Gastroesophageal sphincter (tissue), 4 donors: ENCODE measurements around the gene RANBP17. TPM values are rescaled to one million over a fixed set of nuclear protein-coding genes. Genes with fewer than 3 reads are reported as not detected.

Source experiments
- ATAC-seq: fragments of 150-250 bp; one replicate; pipeline ENCODE4 v1.9.1; 2016; ENCODE audit warnings: mild to moderate bottlenecking, moderate library complexity
- H3K27ac ChIP-seq, 4 donors: fragments of 200-600 bp; sonication (generic) in 3 of 4; 1 replicate in 3 of 4; 2 replicates in 1 of 4; pipeline ENCODE4 v1.5.1; 2016 to 2019
- H3K27me3 ChIP-seq: fragments of 200-600 bp; sonication (generic); one replicate; pipeline ENCODE4 v1.5.1; 2019
- H3K36me3 ChIP-seq, 2 donors: fragments of 200-600 bp; sonication (generic); one replicate each; pipeline ENCODE4 v1.5.1; 2019; ENCODE audit warnings: control low read depth in 1 of 2
- H3K4me1 ChIP-seq, 3 donors: fragments of 200-600 bp; sonication (generic); 1 replicate in 2 of 3; 2 replicates in 1 of 3; pipeline ENCODE4 v1.5.1; 2016 to 2019; ENCODE audit warnings: control low read depth in 2 of 3
- H3K4me3 ChIP-seq, 2 donors: fragments of 200-600 bp; sonication (generic); one replicate each; pipeline ENCODE4 v1.5.1; 2019; ENCODE audit warnings: mild to moderate bottlenecking in 1 of 2, moderate library complexity in 1 of 2
- H3K9me3 ChIP-seq, 3 donors: fragments of 200-600 bp; sonication (generic); one replicate each; pipeline ENCODE4 v1.5.1; 2017 to 2019; ENCODE audit warnings: control low read depth in 2 of 3
- CTCF ChIP-seq, 4 experiments: fragments of 200-600 bp in 2 of 4; fragments of 450-650 bp in 2 of 4; sonication (generic) in 1 of 4; IDR thresholded peaks; one replicate each; pipeline ENCODE4 v1.5.1; 2017 to 2019; ENCODE audit warnings: antibody characterized with exemption in 4 of 4, mild to moderate bottlenecking in 2 of 4, moderate library complexity in 2 of 4
- EP300 ChIP-seq: sonication (generic); formaldehyde crosslinking; IDR thresholded peaks from one replicate; pipeline ENCODE4 v1.6.1; 2017; ENCODE audit warnings: antibody characterized with exemption, mild to moderate bottlenecking
- POLR2A ChIP-seq, 2 donors: fragments of 450-650 bp; IDR thresholded peaks; one replicate each; pipeline ENCODE4 v1.6.1; 2017; ENCODE audit warnings: antibody characterized with exemption in 2 of 2, mild to moderate bottlenecking in 2 of 2, moderate library complexity in 1 of 2
- POLR2AphosphoS5 ChIP-seq: sonication (generic); formaldehyde crosslinking; IDR thresholded peaks from one replicate; pipeline ENCODE4 v1.6.1; 2017; ENCODE audit warnings: antibody characterized with exemption
- WGBS, 2 donors: methylation state at CpG; one replicate each; pipeline ENCODE4 v1.1.5; 2018; ENCODE audit warnings: low coverage in 1 of 2; 5-methylcytosine and 5-hydroxymethylcytosine counted together
- total RNA-seq, 4 donors: library from RNA; depleted of rRNA; stranded (reverse); fragments of >200 nt; gene quantifications; one replicate each; pipeline ENCODE4 v1.1.0, GENCODE V29; 2016

RANBP17 gene
- total RNA-seq, 4 donors from 2014 or later: 7.7 to 21.7 (median 13.8) TPM

GRCh38 chr5:171251519-171251918 lies 389.7 kb downstream of the RANBP17 start:
- no peak overlapping the region for H3K4me3 ChIP-seq
- H3K27me3 ChIP-seq: no peaks in the 10 kb centered on the region
- H3K27ac ChIP-seq: no peak overlapping the region
- H3K4me1 ChIP-seq: no peaks in the 10 kb centered on the region
- TF ChIP-seq POLR2A (IDR thresholded peaks at IDR 0.05): no peak
- no peak for TF ChIP-seq EP300
- no peak for TF ChIP-seq POLR2AphosphoS5
- H3K9me3 ChIP-seq: peaks cover 0 to 18% (median 0%) of the 10 kb centered on the region in 3 donors
- H3K36me3 ChIP-seq: peaks cover 0 to 9% of the 10 kb centered on the region in 2 donors
- no peak for ATAC-seq
- 86 to 96% methylated on average over 3 to 15 of the region's 21 CpGs for WGBS, 2 donors

- Histone ChIP-seq H3K4me3 (no peak overlapping the region), H3K27ac (no peak overlapping the region), H3K27me3 (no peaks in the 10 kb centered on the region), H3K9me3 (peaks cover 0 to 18% (median 0%) of the 10 kb centered on the region in 3 donors), H3K4me1 (no peaks in the 10 kb centered on the region), H3K36me3 (peaks cover 0 to 6% of the 10 kb centered on the region in 2 donors)
- no peak for ATAC-seq
- TF ChIP-seq POLR2A (IDR thresholded peaks at IDR 0.05): no peak
- no peak for TF ChIP-seq CTCF (IDR thresholded peaks at IDR 0.05)
- no peak for TF ChIP-seq EP300
- no peak for TF ChIP-seq POLR2AphosphoS5
- WGBS, 2 donors: 95 to 100% methylated on average over 4 to 6 of the region's 6 CpGs
Observed at GRCh38 chr5:171252674-171253073, 390.9 kb downstream of the RANBP17 start.

GRCh38 chr5:171258737-171259415 lies 397.1 kb downstream of the RANBP17 start:
- Histone ChIP-seq H3K4me3 (no peak overlapping the region), H3K36me3 (no peaks in the 10 kb centered on the region), H3K27ac (no peak overlapping the region), H3K27me3 (no peaks in the 10 kb centered on the region), H3K9me3 (no peaks in the 10 kb centered on the region), H3K4me1 (no peaks in the 10 kb centered on the region)
- ATAC-seq: no peak
- TF ChIP-seq POLR2AphosphoS5: no peak
- TF ChIP-seq EP300: no peak
- TF ChIP-seq POLR2A (IDR thresholded peaks at IDR 0.05): no peak
- TF ChIP-seq CTCF (IDR thresholded peaks at IDR 0.05): no peak
- whole genome bisulfite sequencing, 2 donors: 50% methylated on average over 1 of the region's 1 CpG; no CpG with 5 or more reads in 1 of the 2 donors

- Histone ChIP-seq H3K27ac (no peak overlapping the region), H3K36me3 (no peaks in the 10 kb centered on the region), H3K27me3 (no peaks in the 10 kb centered on the region), H3K4me3 (no peak overlapping the region), H3K9me3 (no peaks in the 10 kb centered on the region), H3K4me1 (no peaks in the 10 kb centered on the region)
- 17 to 63% methylated on average over 1 of the region's 1 CpG for whole genome bisulfite sequencing, 2 donors
- no peak for ATAC-seq
- no peak for TF ChIP-seq POLR2A (IDR thresholded peaks at IDR 0.05)
- no peak for TF ChIP-seq EP300
- no peak for TF ChIP-seq CTCF (IDR thresholded peaks at IDR 0.05)
- no peak for TF ChIP-seq POLR2AphosphoS5
Observed at GRCh38 chr5:171261361-171261760, 399.5 kb downstream of the RANBP17 start.

- no peak for ATAC-seq
- H3K4me1 ChIP-seq: no peaks in the 10 kb centered on the region
- WGBS, 2 donors: 85 to 97% methylated on average over 3 to 4 of the region's 4 CpGs
- TF ChIP-seq POLR2AphosphoS5 (no peak), POLR2A (IDR thresholded peaks at IDR 0.05) (no peak), CTCF (IDR thresholded peaks at IDR 0.05) (no peak), EP300 (no peak)
- no peaks in the 10 kb centered on the region for H3K9me3 ChIP-seq
- H3K36me3 ChIP-seq: no peaks in the 10 kb centered on the region
- H3K27me3 ChIP-seq: no peaks in the 10 kb centered on the region
- no peak overlapping the region for H3K27ac ChIP-seq
- H3K4me3 ChIP-seq: no peak overlapping the region
Observed at GRCh38 chr5:171261904-171262303, 400.1 kb downstream of the RANBP17 start.
